Kidney (tissue), 14 donors: Measurements from ENCODE around the gene GRID1. TPM values are rescaled to one million over a fixed set of nuclear protein-coding genes. Genes with fewer than 3 reads are reported as not detected.

Experiments used
- DNase-seq, 5 donors: peaks; one replicate each; pipeline ENCODE4 v3.0.0-alpha.2; 2013 to 2020
- FAIRE-seq: peaks from 2 replicates; lab custom pipeline; 2012; peaks lifted over from hg19 to GRCh38; lab: Jason Lieb, UNC
- H3K27ac ChIP-seq, 2 donors: one replicate each; pipeline ENCODE4 v1.7.0; 2013; ENCODE audit warnings: low read depth in 2 of 2, low read length in 2 of 2, inconsistent platforms in 1 of 2
- H3K27me3 ChIP-seq: one replicate; pipeline ENCODE4 v1.7.1; 2013; ENCODE audit warnings: low read length, inconsistent platforms; ENCODE audit not compliant: control insufficient read depth, insufficient read depth
- H3K36me3 ChIP-seq, 3 donors: one replicate each; pipeline versions ENCODE4 v1.7.0 to v1.7.1; 2013; ENCODE audit warnings: low read length in 3 of 3, control low read depth in 1 of 3, inconsistent platforms in 1 of 3; ENCODE audit not compliant: insufficient read depth in 3 of 3, control insufficient read depth in 2 of 3
- H3K4me1 ChIP-seq, 3 donors: one replicate each; pipeline versions ENCODE4 v1.7.0 to v1.7.1; 2013; ENCODE audit warnings: low read length in 3 of 3, inconsistent platforms in 1 of 3, low read depth in 1 of 3; ENCODE audit not compliant: control insufficient read depth in 2 of 3, insufficient read depth in 2 of 3
- H3K4me3 ChIP-seq, 3 donors: one replicate each; pipeline versions ENCODE4 v1.7.0 to v1.8.1; 2013; ENCODE audit warnings: low read length in 3 of 3, control low read depth in 1 of 3, inconsistent platforms in 1 of 3
- H3K9ac ChIP-seq, 3 donors: one replicate each; pipeline versions ENCODE4 v1.7.0 to v1.7.1; 2013; ENCODE audit warnings: low read length in 3 of 3, control low read depth in 1 of 3, inconsistent platforms in 1 of 3
- H3K9me3 ChIP-seq, 3 donors: one replicate each; pipeline versions ENCODE4 v1.7.0 to v1.7.1; 2013; ENCODE audit warnings: low read length in 3 of 3, control low read depth in 1 of 3, inconsistent platforms in 1 of 3; ENCODE audit not compliant: control insufficient read depth in 2 of 3, insufficient read depth in 1 of 3
- intact Hi-C: fragments of 100-400 bp; cut with DNase I; formaldehyde crosslinking; loops from one replicate; pipeline ENCODE4 v1.11.1; 2022
- polyA plus RNA-seq: library from polyadenylated mRNA; stranded (reverse); fragments of 350-450 nt; fragmentation: Illumina TruSeq; extraction: RNeasy Lipid Tissue Mini Kit (QIAGEN cat#74804); gene quantifications from one replicate; pipeline ENCODE4 v1.2.3, GENCODE V29; 2014; ENCODE audit warnings: low read depth, low replicate concordance; ENCODE audit not compliant: insufficient read depth
- total RNA-seq: library from RNA; stranded (reverse); fragmentation: NEBNext Ultra II Directional; extraction: Animal tissue kit (Norgen Biotek cat#: 25700); gene quantifications from one replicate; pipeline ENCODE4 v1.2.1, GENCODE V29; 2021
- TF ChIP-seq, protein P1 (sequence below): IDR thresholded peaks from 3 replicates; pipeline ENCODE4 v1.5.1; 2012; ENCODE audit warnings: mild to moderate bottlenecking, moderate library complexity, borderline replicate concordance; ENCODE audit not compliant: insufficient read depth; ENCODE audit errors: extremely low read depth
- donor health status: control.
- donor health status: control.
- donor health status: control.
- donor health status: control.
- donor health status: control.
- donor health status: DM: yes; HTN: yes; CAD: no.
- donor health status: Normal renal cell carcinoma (clear cell type).

Gene GRID1
- total and polyA plus RNA-seq, 2 donors from 2014 or later, result 0.37 to 1.4 TPM

DNA sequence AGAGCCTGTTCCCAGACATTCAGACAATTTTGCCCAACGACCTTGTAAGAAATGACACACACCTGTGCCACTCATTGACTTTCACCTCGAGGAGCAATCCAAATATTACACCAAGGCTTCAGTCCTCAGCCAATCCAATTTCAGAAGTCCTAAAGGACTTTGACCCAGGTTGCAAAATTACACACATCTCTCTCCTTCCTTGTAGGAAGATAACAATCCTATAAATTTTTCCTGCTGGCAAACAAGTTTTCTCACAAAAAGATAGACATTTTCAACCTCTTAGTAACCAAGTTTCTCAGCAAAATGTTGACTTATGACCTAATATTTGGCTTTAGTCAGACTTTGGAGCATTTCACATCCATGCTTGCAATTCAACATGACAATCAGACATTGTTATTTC is 745.0 kb downstream of the GRID1 start:
- TF ChIP-seq, protein P1, sequence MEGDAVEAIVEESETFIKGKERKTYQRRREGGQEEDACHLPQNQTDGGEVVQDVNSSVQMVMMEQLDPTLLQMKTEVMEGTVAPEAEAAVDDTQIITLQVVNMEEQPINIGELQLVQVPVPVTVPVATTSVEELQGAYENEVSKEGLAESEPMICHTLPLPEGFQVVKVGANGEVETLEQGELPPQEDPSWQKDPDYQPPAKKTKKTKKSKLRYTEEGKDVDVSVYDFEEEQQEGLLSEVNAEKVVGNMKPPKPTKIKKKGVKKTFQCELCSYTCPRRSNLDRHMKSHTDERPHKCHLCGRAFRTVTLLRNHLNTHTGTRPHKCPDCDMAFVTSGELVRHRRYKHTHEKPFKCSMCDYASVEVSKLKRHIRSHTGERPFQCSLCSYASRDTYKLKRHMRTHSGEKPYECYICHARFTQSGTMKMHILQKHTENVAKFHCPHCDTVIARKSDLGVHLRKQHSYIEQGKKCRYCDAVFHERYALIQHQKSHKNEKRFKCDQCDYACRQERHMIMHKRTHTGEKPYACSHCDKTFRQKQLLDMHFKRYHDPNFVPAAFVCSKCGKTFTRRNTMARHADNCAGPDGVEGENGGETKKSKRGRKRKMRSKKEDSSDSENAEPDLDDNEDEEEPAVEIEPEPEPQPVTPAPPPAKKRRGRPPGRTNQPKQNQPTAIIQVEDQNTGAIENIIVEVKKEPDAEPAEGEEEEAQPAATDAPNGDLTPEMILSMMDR, result no peak
- Histone ChIP-seq H3K27me3 (no peaks in the 10 kb centered on the region), H3K27ac (no peak overlapping the region), H3K4me3 (no peak overlapping the region), H3K9me3 (no peaks in the 10 kb centered on the region), H3K36me3 (no peaks in the 10 kb centered on the region), H3K4me1 (no peaks in the 10 kb centered on the region), H3K9ac (no peak overlapping the region)
- DNase-seq, result no peak
- no peak for FAIRE-seq
- intact Hi-C loops, result no loop called here

DNA sequence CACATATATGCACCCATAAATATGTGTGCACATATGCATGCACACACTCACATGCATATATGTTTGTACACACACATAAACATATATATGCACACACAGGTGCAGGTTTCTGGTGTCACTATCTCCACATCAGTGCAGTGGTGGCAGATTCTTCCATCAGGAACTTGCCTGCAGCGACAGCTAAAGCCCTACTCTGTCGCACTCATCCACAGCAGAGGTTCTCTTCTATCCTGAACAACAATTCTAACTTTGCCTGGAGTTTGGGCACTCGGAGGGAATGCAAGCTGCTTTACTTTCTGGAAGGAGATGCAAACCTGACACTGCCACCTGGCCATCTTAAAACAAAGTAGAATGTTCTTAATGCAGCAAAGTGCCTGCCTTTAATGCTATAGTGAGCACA is 745.8 kb downstream of the GRID1 start:
- no peaks in the 10 kb centered on the region for H3K36me3 ChIP-seq
- H3K27ac ChIP-seq, result no peak overlapping the region
- H3K9me3 ChIP-seq, result no peaks in the 10 kb centered on the region
- intact Hi-C loops, result no loop called here
- H3K4me1 ChIP-seq, result no peaks in the 10 kb centered on the region
- H3K9ac ChIP-seq, result no peak overlapping the region
- H3K27me3 ChIP-seq, result no peaks in the 10 kb centered on the region
- TF ChIP-seq, protein P1, result no peak
- H3K4me3 ChIP-seq, result no peak overlapping the region
- DNase-seq (no peak), FAIRE-seq (no peak)

DNA sequence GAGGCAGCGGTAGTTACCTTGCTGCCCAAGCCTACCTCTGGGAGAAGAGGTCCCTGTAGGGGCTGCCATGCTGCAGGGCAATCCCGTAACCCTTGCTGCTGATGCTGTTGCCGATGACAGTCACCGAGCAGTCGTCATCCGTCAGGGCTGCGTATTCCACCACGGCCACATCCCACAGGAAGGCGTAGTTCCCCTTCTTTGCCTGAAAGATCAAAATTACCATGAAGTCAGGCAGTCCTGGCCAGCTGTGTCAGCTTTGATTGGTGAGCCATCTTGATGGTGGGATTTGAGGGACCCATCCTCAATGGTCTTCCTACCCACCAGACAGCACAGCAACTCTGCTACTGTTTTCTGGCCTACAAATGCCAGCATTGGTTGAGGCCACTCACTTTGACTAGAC is 746.8 kb downstream of the GRID1 start:
- intact Hi-C loops, result no loop called here
- DNase-seq (no peak), FAIRE-seq (no peak)

More for the DNA sequence above, 746.8 kb downstream of the GRID1 start:
- no peaks in the 10 kb centered on the region for H3K4me1 ChIP-seq
- H3K4me3 ChIP-seq, result no peak overlapping the region
- no peaks in the 10 kb centered on the region for H3K27me3 ChIP-seq
- TF ChIP-seq, protein P1, result no peak
- H3K9me3 ChIP-seq, result no peaks in the 10 kb centered on the region
- no peak overlapping the region for H3K9ac ChIP-seq
- H3K27ac ChIP-seq, result no peak overlapping the region
- no peaks in the 10 kb centered on the region for H3K36me3 ChIP-seq
